H9 (cell line): ENCODE results near the gene DCAF4. TPM values are rescaled to one million over a fixed set of nuclear protein-coding genes. Genes with fewer than 3 reads are reported as not detected.

ENCODE experiments used
- DNase-seq: peaks from one replicate; pipeline ENCODE4 v3.0.0-alpha.2; 2017
- H2AFZ ChIP-seq: one replicate; pipeline ENCODE4 v1.6.1; 2013; ENCODE audit warnings: mild to moderate bottlenecking, low read length, control low read depth, moderate library complexity
- H2AK5ac ChIP-seq: 2 replicates; pipeline ENCODE4 v1.6.1; 2013; ENCODE audit warnings: low read length, control low read depth, mixed read lengths; ENCODE audit not compliant: insufficient read length
- H2BK120ac ChIP-seq: one replicate; pipeline ENCODE4 v1.6.1; 2013; ENCODE audit warnings: low read depth, mild to moderate bottlenecking, low read length, control low read depth, inconsistent platforms; ENCODE audit not compliant: poor library complexity, severe bottlenecking
- H2BK12ac ChIP-seq: 2 replicates; pipeline ENCODE4 v1.6.1; 2013; ENCODE audit warnings: low read length, control low read depth, mixed read lengths, low read depth; ENCODE audit not compliant: insufficient read length
- H2BK15ac ChIP-seq: 2 replicates; pipeline ENCODE4 v1.6.1; 2013; ENCODE audit warnings: low read depth, low read length, control low read depth
- H2BK20ac ChIP-seq: one replicate; pipeline ENCODE4 v1.6.1; 2013; ENCODE audit warnings: low read depth, mild to moderate bottlenecking, low read length, control low read depth, inconsistent platforms; ENCODE audit not compliant: poor library complexity, severe bottlenecking
- H2BK5ac ChIP-seq: 2 replicates; pipeline ENCODE4 v1.6.1; 2013; ENCODE audit warnings: low read length, control low read depth, mixed read lengths; ENCODE audit not compliant: insufficient read length
- H3K14ac ChIP-seq: 2 replicates; pipeline ENCODE4 v1.6.1; 2013; ENCODE audit warnings: low read length, control low read depth; ENCODE audit not compliant: insufficient read depth
- H3K18ac ChIP-seq: 2 replicates; pipeline ENCODE4 v1.6.1; 2013; ENCODE audit warnings: low read depth, mild to moderate bottlenecking, mixed read lengths, low read length, control low read depth; ENCODE audit not compliant: insufficient read length
- H3K23ac ChIP-seq: 2 replicates; pipeline ENCODE4 v1.6.1; 2013; ENCODE audit warnings: low read length, control low read depth, mixed read lengths, low read depth; ENCODE audit not compliant: insufficient read length
- H3K23me2 ChIP-seq: 2 replicates; pipeline ENCODE4 v1.6.1; 2013; ENCODE audit warnings: low read depth, mild to moderate bottlenecking, mixed read lengths, low read length, control low read depth; ENCODE audit not compliant: insufficient read length, poor library complexity, severe bottlenecking
- H3K27ac ChIP-seq: 2 replicates; pipeline ENCODE4 v1.5.1; 2013; ENCODE audit warnings: low read length, control low read depth, mixed read lengths, low read depth; ENCODE audit not compliant: insufficient read length
- H3K27me3 ChIP-seq: 2 replicates; pipeline ENCODE4 v1.6.1; 2013; ENCODE audit warnings: low read length, control low read depth, inconsistent platforms; ENCODE audit not compliant: insufficient read depth
- H3K4ac ChIP-seq: 2 replicates; pipeline ENCODE4 v1.6.1; 2013; ENCODE audit warnings: low read depth, mild to moderate bottlenecking, control low read depth, inconsistent platforms, low read length, moderate library complexity
- H3K4me1 ChIP-seq: 2 replicates; pipeline ENCODE4 v1.6.1; 2013; ENCODE audit warnings: low read length, control low read depth, inconsistent platforms; ENCODE audit not compliant: insufficient read depth
- H3K4me2 ChIP-seq: 2 replicates; pipeline ENCODE4 v1.6.1; 2013; ENCODE audit warnings: low read length, control low read depth, mixed read lengths; ENCODE audit not compliant: insufficient read length, insufficient read depth
- H3K56ac ChIP-seq: 2 replicates; pipeline ENCODE4 v1.6.1; 2013; ENCODE audit warnings: low read depth, mild to moderate bottlenecking, mixed read lengths, low read length, control low read depth; ENCODE audit not compliant: insufficient read length
- H3K79me1 ChIP-seq: 2 replicates; pipeline ENCODE4 v1.6.1; 2013; ENCODE audit warnings: low read depth, mild to moderate bottlenecking, moderate library complexity, low read length, control low read depth, inconsistent platforms; ENCODE audit not compliant: insufficient read depth, poor library complexity, severe bottlenecking
- H3K79me2 ChIP-seq: 2 replicates; pipeline ENCODE4 v1.6.1; 2013; ENCODE audit warnings: low read length, control low read depth, inconsistent platforms; ENCODE audit not compliant: insufficient read depth
- H3K9ac ChIP-seq: 2 replicates; pipeline ENCODE4 v1.6.1; 2013; ENCODE audit warnings: low read length, control low read depth, mixed read lengths; ENCODE audit not compliant: insufficient read length; ENCODE audit errors: extremely low read depth
- H3K9me3 ChIP-seq: one replicate; pipeline ENCODE4 v1.6.1; 2013; ENCODE audit warnings: low read depth, low read length, inconsistent platforms; ENCODE audit not compliant: control insufficient read depth
- H3T11ph ChIP-seq: one replicate; pipeline ENCODE4 v1.6.1; 2013; ENCODE audit warnings: mild to moderate bottlenecking, low read length, control low read depth, inconsistent platforms
- H4K20me1 ChIP-seq: one replicate; pipeline ENCODE4 v1.6.1; 2013; ENCODE audit not compliant: control insufficient read depth, insufficient read length, insufficient read depth
- H4K5ac ChIP-seq: 2 replicates; pipeline ENCODE4 v1.6.1; 2013; ENCODE audit warnings: low read depth, mild to moderate bottlenecking, mixed read lengths, low read length, control low read depth; ENCODE audit not compliant: insufficient read length
- H4K8ac ChIP-seq: replicated peaks from 2 replicates; pipeline ENCODE4 v1.6.1; 2013; ENCODE audit warnings: low read length, control low read depth, mixed read lengths, low read depth; ENCODE audit not compliant: insufficient read length
- H4K91ac ChIP-seq: 2 replicates; pipeline ENCODE4 v1.6.1; 2013; ENCODE audit warnings: low read depth, mild to moderate bottlenecking, moderate library complexity, mixed read lengths, low read length, control low read depth; ENCODE audit not compliant: insufficient read length
- H3K27ac Mint-ChIP-seq, 3 experiments: 2 replicates in 2 of 3; 3 replicates in 1 of 3; pipeline ENCODE4 v1.8.0; 2020 to 2021; ENCODE audit warnings: mixed read lengths in 3 of 3, mild to moderate bottlenecking in 1 of 3, moderate library complexity in 1 of 3
- H3K27me3 Mint-ChIP-seq: 2 replicates; pipeline ENCODE4 v1.8.0; 2021; ENCODE audit warnings: low read depth, mild to moderate bottlenecking, moderate library complexity, mixed read lengths
- H3K36me3 Mint-ChIP-seq, 3 experiments: 2 replicates in 2 of 3; 3 replicates in 1 of 3; pipeline ENCODE4 v1.8.0; 2020 to 2021; ENCODE audit warnings: low read depth in 3 of 3, mixed read lengths in 3 of 3; ENCODE audit not compliant: insufficient read depth in 1 of 3
- H3K4me1 Mint-ChIP-seq, 2 experiments: 2 replicates each; pipeline ENCODE4 v1.8.0; 2020; ENCODE audit warnings: mixed read lengths in 2 of 2
- H3K4me3 Mint-ChIP-seq, 2 experiments: 2 replicates in 1 of 2; 3 replicates in 1 of 2; pipeline ENCODE4 v1.8.0; 2020 to 2021; ENCODE audit warnings: mild to moderate bottlenecking in 2 of 2, mixed read lengths in 2 of 2, moderate library complexity in 1 of 2
- H3K9me3 Mint-ChIP-seq, 2 experiments: 2 replicates in 1 of 2; 3 replicates in 1 of 2; pipeline ENCODE4 v1.8.0; 2020; ENCODE audit warnings: mild to moderate bottlenecking in 2 of 2, mixed read lengths in 2 of 2, moderate library complexity in 1 of 2
- CTCF ChIP-seq: fragments of 200-600 bp; sonication (generic); conservative IDR thresholded peaks from 3 replicates; pipeline ENCODE4 v1.8.0; 2021; ENCODE audit warnings: antibody characterized with exemption, mild to moderate bottlenecking
- WGBS: extraction: QIAGEN DNeasy Blood & Tissue Kit; methylation state at CpG from one replicate; pipeline ENCODE4 v1.1.7; 2013; ENCODE audit warnings: missing lambda C conversion rate, low lambda C conversion rate, mixed read lengths; ENCODE audit not compliant: insufficient read length; ENCODE audit errors: extremely low coverage; 5-methylcytosine and 5-hydroxymethylcytosine counted together
- total RNA-seq: library from RNA; stranded (reverse); gene quantifications from 2 replicates; pipeline ENCODE4 v1.2.1, GENCODE V29; 2021

The DCAF4 gene
- total RNA-seq, 1 experiment from 2014 or later: 32.0 TPM

GRCh38 chr14:72965249-72965648 lies 39.0 kb downstream of the DCAF4 start:
- no peaks in the 10 kb centered on the region for H3K9me3 ChIP-seq
- H4K8ac ChIP-seq: no peak overlapping the region
- H3K27ac ChIP-seq: no peak overlapping the region
- no peak overlapping the region for H3K4ac ChIP-seq
- H3K23ac ChIP-seq: no peak overlapping the region
- H3T11ph ChIP-seq: no peak overlapping the region
- H4K91ac ChIP-seq: no peak overlapping the region
- H3K4me2 ChIP-seq: no peak overlapping the region
- no peaks in the 10 kb centered on the region for H3K79me1 ChIP-seq
- TF ChIP-seq CTCF: no peak
- DNase-seq: no peak
- H3K14ac ChIP-seq: no peak overlapping the region
- H3K9ac ChIP-seq: no peak overlapping the region
- H2AK5ac ChIP-seq: no peak overlapping the region
- Mint-ChIP-seq H3K4me3 (no peak overlapping the region), H3K9me3 (no peaks in the 10 kb centered on the region; a peak in 2 of 5 replicates), H3K27ac (no peak overlapping the region), H3K27me3 (peaks cover 3% of the 10 kb centered on the region; the same call in 1 of the 2 replicates), H3K4me1 (peaks cover 0 to 10% of the 10 kb centered on the region in 2 experiments; a peak in 2 of 4 replicates), H3K36me3 (peaks cover 5 to 35% (median 25%) of the 10 kb centered on the region in 3 experiments; a peak in 6 of 7 replicates)
- H3K27me3 ChIP-seq: no peaks in the 10 kb centered on the region
- no peaks in the 10 kb centered on the region for H3K4me1 ChIP-seq
- H2AFZ ChIP-seq: no peak overlapping the region
- H2BK120ac ChIP-seq: no peak overlapping the region
- no peak overlapping the region for H4K5ac ChIP-seq
- WGBS: no CpG with 5 or more reads among the region's 6 CpGs
- no peak overlapping the region for H2BK12ac ChIP-seq
- H3K56ac ChIP-seq: no peak overlapping the region
- no peaks in the 10 kb centered on the region for H3K23me2 ChIP-seq
- no peak overlapping the region for H2BK20ac ChIP-seq
- H4K20me1 ChIP-seq: no peaks in the 10 kb centered on the region
- H2BK15ac ChIP-seq: no peak overlapping the region
- H3K18ac ChIP-seq: no peak overlapping the region
- H2BK5ac ChIP-seq: no peak overlapping the region
- no peaks in the 10 kb centered on the region for H3K79me2 ChIP-seq
